ENCODE results near the gene CCDC82.

DNA sequence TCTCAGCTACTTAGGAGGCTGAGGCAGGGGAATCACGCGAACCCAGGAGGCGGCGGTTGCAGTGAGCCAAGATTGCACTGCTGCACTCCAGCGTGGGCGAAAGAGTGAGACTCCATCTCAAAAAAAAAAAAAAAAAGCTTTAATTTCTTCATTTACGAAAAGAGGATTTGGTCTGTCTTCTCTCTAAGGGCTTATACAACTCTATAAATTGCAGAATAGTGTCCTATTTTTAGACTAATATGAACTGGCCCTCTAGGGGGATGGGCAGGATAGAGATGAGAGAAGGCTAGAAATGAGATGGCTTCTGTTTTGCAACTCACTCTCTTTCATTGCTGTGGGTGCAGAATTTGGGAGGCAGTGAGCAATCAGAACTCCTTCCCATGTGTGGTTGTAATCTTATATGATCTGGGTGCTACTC is 58.0 kb downstream of the CCDC82 start:
- TF ChIP-seq EZH2phosphoT487 (IDR thresholded peaks at IDR 0.05; ENCODE audit: borderline replicate concordance, low read length) (no peak), CTCF (IDR thresholded peaks at IDR 0.05; ENCODE audit: low read depth, low read length, poor library complexity, severe bottlenecking) (no peak)

Measured in DOHH2 (cell line).